GM18502 (cell line): ENCODE measurements around the gene ATP10A.

ENCODE experiments used
- ATAC-seq: cut with Tn5 transposase; IDR thresholded peaks from one replicate; pipeline ENCODE4 v1.9.1; 2021; ENCODE audit warnings: mild to moderate bottlenecking; ENCODE audit not compliant: unreplicated experiment, poor library complexity

ATP10A gene

GRCh38 chr15:25631971-25632370 lies 231.2 kb downstream of the ATP10A start:
- ATAC-seq: no peak
